Measurements from ENCODE around the gene C1QTNF6. TPM values are rescaled to one million over a fixed set of nuclear protein-coding genes. Genes with fewer than 3 reads are reported as not detected.

Gene C1QTNF6
- polyA plus RNA-seq, 1 donor, result 18.6 TPM

DNA sequence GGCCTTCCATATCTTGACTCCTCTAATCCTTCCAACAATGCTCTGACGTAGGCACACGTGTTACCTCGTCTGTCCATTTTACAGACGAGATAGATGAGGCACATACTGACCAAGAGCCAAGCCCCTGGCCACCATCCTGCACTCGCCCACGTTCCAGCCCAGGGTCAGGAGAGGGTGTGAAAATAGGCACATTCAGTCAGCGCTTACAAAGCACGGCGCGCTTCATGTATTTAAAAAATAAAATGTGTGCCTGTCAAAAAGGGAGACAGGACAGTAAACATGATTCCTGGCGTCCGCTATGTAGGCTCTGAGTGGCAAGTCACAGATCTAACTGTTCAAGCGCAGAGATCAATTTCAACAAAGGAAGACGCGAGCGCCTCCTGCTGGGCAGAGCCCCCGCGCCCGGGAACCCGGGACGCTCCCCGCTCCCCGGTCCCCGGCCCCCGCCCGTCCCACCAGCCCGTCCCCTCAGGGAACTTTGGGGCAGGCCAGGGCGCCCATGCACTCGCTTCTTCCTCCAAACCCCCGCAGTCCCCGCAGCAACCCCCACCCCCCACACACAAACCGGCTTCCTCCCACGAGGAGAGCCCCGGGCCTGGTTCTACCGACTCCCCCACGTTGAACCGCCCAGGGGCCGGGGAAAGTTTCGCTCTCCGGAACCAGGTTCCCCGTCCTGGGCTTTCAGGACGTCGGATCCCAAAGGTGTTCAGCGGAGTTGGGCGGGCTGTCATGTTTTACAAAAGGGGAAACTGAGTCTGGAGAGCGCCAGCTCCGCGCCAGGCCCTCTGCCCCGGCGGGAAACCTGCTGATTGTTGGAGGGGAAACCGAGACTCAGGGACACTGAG lies 10.4 kb upstream of the C1QTNF6 start:
- WGBS (ENCODE audit: insufficient coverage, low lambda C conversion rate), result 40% methylated on average over 1 of the region's 51 CpGs
- Histone ChIP-seq H3K36me3 (ENCODE audit: control insufficient read depth, insufficient read depth, low read length) (no peaks in the 10 kb centered on the region), H3K4me3 (ENCODE audit: low read length) (peak overlapping the region; percentile 74), H3K27me3 (ENCODE audit: control insufficient read depth, insufficient read depth, low read length) (no peaks in the 10 kb centered on the region), H3K9me3 (ENCODE audit: control insufficient read depth, low read depth, low read length) (no peaks in the 10 kb centered on the region), H3K27ac (ENCODE audit: low read length) (peak overlapping the region; percentile 95), H3K4me1 (ENCODE audit: control insufficient read depth, insufficient read depth, low read length) (peaks cover 34% of the 10 kb centered on the region)
- DNase-seq, result peak; percentile 71 to 74

DNA sequence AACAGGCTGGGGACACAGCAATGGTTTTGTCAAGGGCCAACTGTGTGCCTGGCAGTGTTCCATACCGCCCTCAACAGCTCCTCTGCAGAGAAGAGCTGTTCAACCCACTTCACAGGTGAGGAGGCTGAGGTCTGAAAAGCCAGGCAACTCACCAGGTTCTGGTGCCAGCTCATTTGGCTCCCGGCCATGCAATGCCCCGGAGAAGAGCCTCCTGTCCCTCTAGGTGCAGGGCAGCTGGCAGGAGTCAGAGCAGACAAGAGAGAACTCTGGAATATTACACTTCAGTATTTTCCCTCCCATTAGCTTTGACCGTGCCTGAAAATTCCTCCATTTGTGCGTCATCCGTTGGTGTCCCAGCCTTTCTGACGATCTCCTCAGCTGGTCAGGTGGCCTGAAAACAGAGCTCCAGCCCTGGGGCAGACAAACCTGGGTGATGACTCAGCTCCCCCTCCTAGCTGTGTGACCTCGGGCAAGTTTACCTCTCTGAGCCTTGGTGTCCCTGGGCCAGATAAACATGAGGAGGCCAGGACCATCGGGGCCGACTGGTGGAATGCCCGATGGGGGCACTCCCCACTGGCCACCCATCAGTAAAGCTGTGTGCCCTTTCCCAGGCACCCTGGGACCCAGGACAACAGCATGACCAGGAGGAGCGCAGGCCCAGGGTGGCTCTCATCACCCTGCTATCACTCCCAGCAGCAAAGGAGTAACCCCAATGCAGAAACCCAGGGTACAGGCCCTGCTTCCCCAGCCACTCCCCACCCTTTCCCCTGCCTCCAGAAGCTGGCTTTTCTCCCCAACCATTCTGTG lies 9.6 kb upstream of the C1QTNF6 start:
- Histone ChIP-seq H3K36me3 (ENCODE audit: control insufficient read depth, insufficient read depth, low read length) (no peaks in the 10 kb centered on the region), H3K27ac (ENCODE audit: low read length) (peak overlapping the region; percentile 52), H3K4me1 (ENCODE audit: control insufficient read depth, insufficient read depth, low read length) (peaks cover 39% of the 10 kb centered on the region), H3K9me3 (ENCODE audit: control insufficient read depth, low read depth, low read length) (no peaks in the 10 kb centered on the region), H3K27me3 (ENCODE audit: control insufficient read depth, insufficient read depth, low read length) (no peaks in the 10 kb centered on the region), H3K4me3 (ENCODE audit: low read length) (no peak overlapping the region)
- no peak for DNase-seq
- WGBS (ENCODE audit: insufficient coverage, low lambda C conversion rate), result no CpG with 5 or more reads among the region's 12 CpGs

DNA sequence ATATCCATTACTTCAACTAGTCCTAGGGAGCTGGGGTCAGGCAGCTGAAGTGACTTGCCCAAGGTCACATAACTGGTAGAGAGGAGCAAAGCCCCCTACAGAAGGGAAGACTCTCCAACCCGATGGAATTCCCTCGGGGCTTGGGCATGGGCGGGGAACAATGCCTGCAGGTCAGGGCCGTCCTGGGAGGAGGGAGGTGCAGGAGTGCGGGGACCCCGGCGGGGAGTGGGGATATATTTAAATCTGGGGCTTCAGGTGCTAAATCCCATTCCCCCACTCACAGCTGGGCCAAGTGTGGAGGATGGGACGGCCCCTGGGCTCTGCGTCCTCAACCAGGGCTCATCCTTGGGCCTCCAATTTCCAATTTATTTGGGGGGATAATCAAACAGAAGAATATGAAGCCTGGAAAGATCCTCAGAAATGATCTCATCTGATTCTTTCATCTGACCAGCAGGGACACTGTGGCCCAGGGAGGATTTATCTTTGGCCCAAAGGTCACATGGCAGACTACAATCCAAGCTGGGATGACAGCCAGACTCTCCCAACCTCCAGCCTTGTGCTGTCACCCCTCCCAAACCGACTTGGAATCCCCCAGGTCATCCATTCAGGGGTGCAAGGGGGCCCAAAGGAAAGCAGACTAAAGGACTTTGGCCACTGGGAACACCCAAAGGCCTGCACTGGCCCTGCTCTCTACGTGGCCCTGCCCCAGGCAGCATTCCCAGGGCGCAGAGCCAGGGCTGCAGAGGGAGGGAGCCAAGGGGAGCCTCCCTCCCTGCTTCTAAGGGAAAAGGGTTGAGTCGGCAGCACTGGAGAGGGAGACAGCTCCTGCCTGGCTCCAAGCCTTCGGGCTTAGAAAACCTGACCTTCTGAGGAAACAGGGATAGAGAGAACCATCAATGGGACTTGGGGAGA lies 8.7 kb upstream of the C1QTNF6 start:
- Histone ChIP-seq H3K4me3 (ENCODE audit: low read length) (no peak overlapping the region), H3K27me3 (ENCODE audit: control insufficient read depth, insufficient read depth, low read length) (no peaks in the 10 kb centered on the region), H3K4me1 (ENCODE audit: control insufficient read depth, insufficient read depth, low read length) (peaks cover 39% of the 10 kb centered on the region), H3K9me3 (ENCODE audit: control insufficient read depth, low read depth, low read length) (no peaks in the 10 kb centered on the region), H3K36me3 (ENCODE audit: control insufficient read depth, insufficient read depth, low read length) (no peaks in the 10 kb centered on the region), H3K27ac (ENCODE audit: low read length) (peak overlapping the region; percentile 52)
- DNase-seq, result peak; percentile 70 to 73
- WGBS (ENCODE audit: insufficient coverage, low lambda C conversion rate), result no CpG with 5 or more reads among the region's 14 CpGs

DNA sequence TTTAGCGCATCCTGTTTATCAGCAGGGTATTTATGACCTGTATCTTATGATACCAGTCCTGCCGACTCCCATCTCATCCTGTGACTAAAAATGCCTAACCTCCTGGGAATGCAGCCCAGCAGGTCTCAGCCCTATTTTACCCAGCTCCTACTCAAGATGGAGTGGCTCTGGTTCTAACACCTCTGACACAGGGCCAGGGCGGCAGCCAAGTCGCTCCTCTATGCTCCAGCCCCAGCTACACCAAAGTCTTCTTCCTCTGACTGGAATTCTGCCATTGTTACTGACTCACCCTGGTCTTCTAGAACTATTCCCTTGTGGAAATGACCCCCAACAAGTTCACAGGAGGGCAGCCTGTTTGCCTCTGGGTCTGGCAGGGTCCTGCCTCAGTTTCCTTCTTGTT lies 7.9 kb upstream of the C1QTNF6 start:
- no peak for DNase-seq
- no peaks in the 10 kb centered on the region for H3K9me3 ChIP-seq (ENCODE audit: control insufficient read depth, low read depth, low read length)
- no peaks in the 10 kb centered on the region for H3K36me3 ChIP-seq (ENCODE audit: control insufficient read depth, insufficient read depth, low read length)
- H3K4me3 ChIP-seq (ENCODE audit: low read length), result no peak overlapping the region
- H3K4me1 ChIP-seq (ENCODE audit: control insufficient read depth, insufficient read depth, low read length), result peaks cover 40% of the 10 kb centered on the region
- WGBS (ENCODE audit: insufficient coverage, low lambda C conversion rate), result no CpG with 5 or more reads among the region's 4 CpGs
- no peaks in the 10 kb centered on the region for H3K27me3 ChIP-seq (ENCODE audit: control insufficient read depth, insufficient read depth, low read length)
- no peak overlapping the region for H3K27ac ChIP-seq (ENCODE audit: low read length)

DNA sequence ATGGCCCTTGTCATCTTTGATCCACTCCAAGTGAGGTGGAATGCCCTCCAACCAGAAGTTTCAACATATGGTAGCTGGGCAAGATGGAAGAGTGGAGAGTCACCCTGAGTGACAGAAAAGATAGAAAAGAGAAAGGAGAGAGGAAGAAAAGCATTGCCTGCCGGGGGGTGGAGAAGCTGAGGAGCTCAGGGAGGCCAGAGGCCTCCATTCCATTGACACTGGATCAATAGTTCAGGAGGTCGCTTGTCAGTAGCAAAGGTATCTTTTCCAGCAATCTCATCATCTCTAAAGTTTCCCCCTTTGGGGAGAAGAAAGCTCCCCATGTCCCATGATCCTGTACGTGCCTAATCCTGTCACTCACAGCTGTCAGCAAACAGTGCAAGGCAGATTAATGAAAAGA lies 6.7 kb upstream of the C1QTNF6 start:
- no peaks in the 10 kb centered on the region for H3K36me3 ChIP-seq (ENCODE audit: control insufficient read depth, insufficient read depth, low read length)
- no peak for DNase-seq
- no CpG with 5 or more reads among the region's 3 CpGs for WGBS (ENCODE audit: insufficient coverage, low lambda C conversion rate)
- no peak overlapping the region for H3K27ac ChIP-seq (ENCODE audit: low read length)
- H3K4me1 ChIP-seq (ENCODE audit: control insufficient read depth, insufficient read depth, low read length), result peaks cover 34% of the 10 kb centered on the region
- H3K4me3 ChIP-seq (ENCODE audit: low read length), result no peak overlapping the region
- H3K27me3 ChIP-seq (ENCODE audit: control insufficient read depth, insufficient read depth, low read length), result no peaks in the 10 kb centered on the region
- H3K9me3 ChIP-seq (ENCODE audit: control insufficient read depth, low read depth, low read length), result no peaks in the 10 kb centered on the region

DNA sequence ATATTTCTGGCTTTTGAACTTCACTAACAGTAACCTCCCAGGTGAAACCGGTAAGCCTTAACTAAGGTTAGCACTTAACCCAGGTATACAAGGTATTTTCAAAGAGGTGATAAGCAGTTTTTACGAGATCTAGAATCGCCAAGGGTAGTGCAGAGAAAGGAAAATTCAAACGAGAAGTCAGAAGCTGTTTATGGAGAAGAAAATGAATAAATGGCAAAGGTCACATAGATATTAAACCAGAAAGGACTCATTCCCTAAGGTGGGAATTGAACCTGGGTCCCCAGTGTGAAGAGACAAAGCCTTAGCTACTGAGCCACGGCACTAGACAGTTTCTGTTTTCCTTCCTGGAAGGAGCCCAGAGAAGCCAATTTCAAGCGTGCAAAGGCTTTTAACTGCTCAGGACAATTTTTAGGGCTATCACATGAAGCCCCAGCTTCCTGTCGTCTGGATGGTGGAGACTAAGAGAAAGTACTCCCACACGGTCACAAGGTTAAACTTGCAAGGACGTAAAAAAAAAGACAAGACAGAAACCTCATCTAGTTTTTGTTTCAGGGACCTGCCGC lies 5.7 kb upstream of the C1QTNF6 start:
- DNase-seq, result peak in 1 of 2 donors; percentile 57
- Histone ChIP-seq H3K27me3 (ENCODE audit: control insufficient read depth, insufficient read depth, low read length) (no peaks in the 10 kb centered on the region), H3K9me3 (ENCODE audit: control insufficient read depth, low read depth, low read length) (no peaks in the 10 kb centered on the region), H3K4me1 (ENCODE audit: control insufficient read depth, insufficient read depth, low read length) (peaks cover 39% of the 10 kb centered on the region), H3K27ac (ENCODE audit: low read length) (peak overlapping the region; percentile 34), H3K4me3 (ENCODE audit: low read length) (no peak overlapping the region), H3K36me3 (ENCODE audit: control insufficient read depth, insufficient read depth, low read length) (no peaks in the 10 kb centered on the region)
- WGBS (ENCODE audit: insufficient coverage, low lambda C conversion rate), result 24% methylated on average over 3 of the region's 10 CpGs

DNA sequence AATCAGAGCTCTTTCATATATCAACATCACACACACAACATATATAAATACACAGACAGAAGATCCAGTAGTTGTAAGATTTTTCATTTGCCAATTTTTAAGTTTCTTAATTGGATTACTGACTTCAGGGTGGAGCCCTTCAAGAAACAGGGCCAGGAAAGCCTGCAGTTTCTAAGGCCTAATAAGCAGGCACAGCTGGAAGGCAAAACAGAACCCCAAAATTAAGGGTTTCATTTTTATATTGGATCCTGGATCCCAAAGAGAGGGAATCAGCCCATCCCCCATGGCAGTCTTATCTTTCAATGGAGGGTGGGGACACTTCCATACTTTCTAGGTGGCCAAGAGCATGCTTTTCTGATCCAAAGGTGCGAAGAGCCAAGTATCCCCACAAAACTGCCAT lies 4.7 kb upstream of the C1QTNF6 start:
- Histone ChIP-seq H3K36me3 (ENCODE audit: control insufficient read depth, insufficient read depth, low read length) (no peaks in the 10 kb centered on the region), H3K27ac (ENCODE audit: low read length) (no peak overlapping the region), H3K27me3 (ENCODE audit: control insufficient read depth, insufficient read depth, low read length) (no peaks in the 10 kb centered on the region), H3K4me1 (ENCODE audit: control insufficient read depth, insufficient read depth, low read length) (peaks cover 41% of the 10 kb centered on the region), H3K4me3 (ENCODE audit: low read length) (no peak overlapping the region), H3K9me3 (ENCODE audit: control insufficient read depth, low read depth, low read length) (no peaks in the 10 kb centered on the region)
- WGBS (ENCODE audit: insufficient coverage, low lambda C conversion rate), result no CpG with 5 or more reads among the region's 1 CpG
- no peak for DNase-seq

DNA sequence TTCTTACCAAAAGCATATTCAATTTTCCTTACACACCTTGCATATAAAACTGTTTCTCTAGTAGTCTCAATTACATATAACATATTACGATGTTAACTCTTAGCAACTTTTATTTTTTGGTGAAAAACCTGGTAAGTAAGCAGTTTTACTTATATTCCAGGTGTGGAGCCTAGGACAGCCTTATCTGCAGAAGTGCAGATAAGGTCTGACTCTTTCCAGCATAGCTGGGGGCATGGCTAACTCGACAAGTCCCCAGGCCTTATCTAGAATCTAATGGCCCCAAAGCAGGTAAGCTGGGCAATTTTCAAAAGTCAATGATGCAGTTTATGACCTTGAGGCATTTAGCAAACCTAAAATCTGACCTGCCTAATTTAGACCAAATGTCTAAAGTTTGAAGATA lies 4.2 kb upstream of the C1QTNF6 start:
- Histone ChIP-seq H3K36me3 (ENCODE audit: control insufficient read depth, insufficient read depth, low read length) (no peaks in the 10 kb centered on the region), H3K27ac (ENCODE audit: low read length) (no peak overlapping the region), H3K27me3 (ENCODE audit: control insufficient read depth, insufficient read depth, low read length) (no peaks in the 10 kb centered on the region), H3K4me3 (ENCODE audit: low read length) (no peak overlapping the region), H3K9me3 (ENCODE audit: control insufficient read depth, low read depth, low read length) (no peaks in the 10 kb centered on the region), H3K4me1 (ENCODE audit: control insufficient read depth, insufficient read depth, low read length) (peaks cover 41% of the 10 kb centered on the region)
- 67% methylated on average over 1 of the region's 2 CpGs for WGBS (ENCODE audit: insufficient coverage, low lambda C conversion rate)
- peak in 1 of 2 donors; percentile 55 for DNase-seq

DNA sequence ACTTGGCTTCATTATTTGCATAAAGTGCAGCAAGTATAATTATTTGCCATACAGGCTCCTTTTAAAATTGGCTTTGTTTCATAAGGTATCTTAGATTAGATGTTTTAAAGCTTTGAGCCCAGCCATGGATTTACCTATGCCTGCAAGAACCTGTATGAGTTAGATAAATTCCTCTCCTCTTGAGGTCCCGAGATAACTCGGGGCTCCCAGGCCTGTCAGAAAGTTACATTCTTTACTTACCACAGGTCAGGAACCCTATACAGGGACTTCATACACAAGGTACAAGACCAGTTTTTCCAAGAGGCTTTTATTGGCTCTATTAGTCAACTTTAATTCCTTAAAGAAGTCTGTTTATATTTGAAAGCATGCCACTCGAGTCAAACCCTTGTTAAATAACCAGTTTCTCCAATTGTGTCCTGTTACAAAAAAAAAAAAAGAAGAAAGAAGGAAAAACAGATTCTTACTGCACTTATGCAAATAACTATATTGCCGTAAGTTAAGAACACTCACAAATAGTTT lies 2.3 kb upstream of the C1QTNF6 start:
- H3K4me3 ChIP-seq (ENCODE audit: low read length), result no peak overlapping the region
- DNase-seq, result no peak
- H3K36me3 ChIP-seq (ENCODE audit: control insufficient read depth, insufficient read depth, low read length), result no peaks in the 10 kb centered on the region
- no peaks in the 10 kb centered on the region for H3K27me3 ChIP-seq (ENCODE audit: control insufficient read depth, insufficient read depth, low read length)
- peaks cover 40% of the 10 kb centered on the region for H3K4me1 ChIP-seq (ENCODE audit: control insufficient read depth, insufficient read depth, low read length)
- 40% methylated on average over 2 of the region's 4 CpGs for WGBS (ENCODE audit: insufficient coverage, low lambda C conversion rate)
- no peaks in the 10 kb centered on the region for H3K9me3 ChIP-seq (ENCODE audit: control insufficient read depth, low read depth, low read length)
- no peak overlapping the region for H3K27ac ChIP-seq (ENCODE audit: low read length)

All from large intestine (tissue), 3 donors.